ENCODE measurements around the gene CDC42BPG. TPM values are rescaled to one million over a fixed set of nuclear protein-coding genes. Genes with fewer than 3 reads are reported as not detected.
A peak's percentile ranks its signal among the peaks of the same experiment; 100 is the strongest.

CDC42BPG gene
- total and polyA plus RNA-seq, 11 donors = 0.12 to 0.50 (median 0.20) TPM; not detected in 1

- no peaks in the 10 kb centered on the region for H3K9me3 ChIP-seq
- DNase-seq (no peak), ATAC-seq (no peak)
- TF ChIP-seq CTCF (IDR thresholded peaks at IDR 0.05) = no peak
- TF ChIP-seq POLR2A (IDR thresholded peaks at IDR 0.05) = no peak
- WGBS, 4 donors = 59 to 67% (median 63%) methylated on average over 26 to 27 of the region's 27 CpGs
- H3K4me1 ChIP-seq = peaks cover 37 to 100% (median 94%) of the 10 kb centered on the region in 12 donors
- peak overlapping the region in 11 of 12 donors; percentile 82 to 93 (median 89) for H3K27ac ChIP-seq
- no peaks in the 10 kb centered on the region for H3K27me3 ChIP-seq
- intact Hi-C loops (cut with DNase I) = loop anchor here in 1 of 10 donors (10.0 kb wide), 1 partner anchor 261 kb away; the partner anchor contains the start of genes TM7SF2 and ZNHIT2
- H3K36me3 ChIP-seq = peaks cover 0 to 61% (median 28%) of the 10 kb centered on the region in 9 donors
- peak overlapping the region in 10 of 12 donors; percentile 1 to 43 (median 20) for H3K4me3 ChIP-seq
Measured at GRCh38 chr11:64853709-64854108, 9.3 kb upstream of the CDC42BPG start.

- WGBS, 4 donors = 67 to 78% (median 73%) methylated on average over 20 to 24 of the region's 24 CpGs
- TF ChIP-seq CTCF (IDR thresholded peaks at IDR 0.05) = no peak
- no peak for TF ChIP-seq POLR2A (IDR thresholded peaks at IDR 0.05)
Measured at GRCh38 chr11:64852804-64853509, 8.5 kb upstream of the CDC42BPG start.

GRCh38 chr11:64851831-64852351 lies 7.4 kb upstream of the CDC42BPG start:
- DNase-seq = no peak
- Histone ChIP-seq H3K27me3 (no peaks in the 10 kb centered on the region), H3K36me3 (peaks cover 0 to 44% (median 21%) of the 10 kb centered on the region in 9 donors), H3K27ac (peak overlapping the region in 10 of 12 donors; percentile 82 to 93 (median 89)), H3K4me1 (peaks cover 33 to 100% (median 89%) of the 10 kb centered on the region in 12 donors), H3K4me3 (no peak overlapping the region), H3K9me3 (no peaks in the 10 kb centered on the region)
- WGBS, 4 donors = 74 to 94% (median 83%) methylated on average over 5 to 8 of the region's 8 CpGs
- ATAC-seq = no peak
- intact Hi-C loops (cut with DNase I) = loop anchor here in 1 of 10 donors (10.0 kb wide), 1 partner anchor 263 kb away; the partner anchor contains the start of genes TM7SF2 and ZNHIT2
- TF ChIP-seq POLR2A (IDR thresholded peaks at IDR 0.05) = no peak
- no peak for TF ChIP-seq CTCF (IDR thresholded peaks at IDR 0.05)

More at GRCh38 chr11:64852804-64853509, 8.5 kb upstream of the CDC42BPG start:
- intact Hi-C loops (cut with DNase I) = loop anchor here in 1 of 10 donors (10.0 kb wide), 1 partner anchor 262 kb away; the partner anchor contains the start of genes TM7SF2 and ZNHIT2
- DNase-seq (no peak), ATAC-seq (no peak)
- no peaks in the 10 kb centered on the region for H3K27me3 ChIP-seq
- H3K27ac ChIP-seq = peak overlapping the region; percentile 45 to 93 (median 88)
- H3K9me3 ChIP-seq = no peaks in the 10 kb centered on the region
- peaks cover 37 to 100% (median 92%) of the 10 kb centered on the region in 12 donors for H3K4me1 ChIP-seq
- H3K36me3 ChIP-seq = peaks cover 0 to 54% (median 24%) of the 10 kb centered on the region in 9 donors
- peak overlapping the region in 4 of 12 donors; percentile 20 to 36 (median 28) for H3K4me3 ChIP-seq

Data from heart left ventricle (tissue), 16 donors.